Dendritic cell treated with granulocyte-macrophage colony-stimulating factor and Interleukin-4, amounts not matched to agents 40 ng/mL and 50 ng/mL, for 4 days (primary cell): ENCODE data around the gene MFAP2.
A peak's percentile ranks its signal among the peaks of the same experiment; 100 is the strongest.

Experiments
- H3K27ac Mint-ChIP-seq: one replicate; pipeline ENCODE4 v1.8.0; 2022; ENCODE audit warnings: mild to moderate bottlenecking, mixed read lengths
- H3K27me3 Mint-ChIP-seq: one replicate; pipeline ENCODE4 v1.8.0; 2022; ENCODE audit warnings: mild to moderate bottlenecking, mixed read lengths
- H3K36me3 Mint-ChIP-seq: one replicate; pipeline ENCODE4 v1.8.0; 2022; ENCODE audit warnings: low read depth, mixed read lengths
- H3K4me1 Mint-ChIP-seq: one replicate; pipeline ENCODE4 v1.8.0; 2022; ENCODE audit warnings: low read depth, mixed read lengths
- H3K4me3 Mint-ChIP-seq: one replicate; pipeline ENCODE4 v1.8.0; 2022; ENCODE audit warnings: mild to moderate bottlenecking, moderate library complexity, mixed read lengths
- H3K9me3 Mint-ChIP-seq: one replicate; pipeline ENCODE4 v1.8.0; 2022; ENCODE audit warnings: mixed read lengths
- intact Hi-C: fragments of 100-400 bp; cut with micrococcal nuclease; formaldehyde crosslinking; loops from one replicate; pipeline ENCODE4 v1.15.0; 2022

MFAP2 gene, protein sequence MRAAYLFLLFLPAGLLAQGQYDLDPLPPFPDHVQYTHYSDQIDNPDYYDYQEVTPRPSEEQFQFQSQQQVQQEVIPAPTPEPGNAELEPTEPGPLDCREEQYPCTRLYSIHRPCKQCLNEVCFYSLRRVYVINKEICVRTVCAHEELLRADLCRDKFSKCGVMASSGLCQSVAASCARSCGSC

DNA sequence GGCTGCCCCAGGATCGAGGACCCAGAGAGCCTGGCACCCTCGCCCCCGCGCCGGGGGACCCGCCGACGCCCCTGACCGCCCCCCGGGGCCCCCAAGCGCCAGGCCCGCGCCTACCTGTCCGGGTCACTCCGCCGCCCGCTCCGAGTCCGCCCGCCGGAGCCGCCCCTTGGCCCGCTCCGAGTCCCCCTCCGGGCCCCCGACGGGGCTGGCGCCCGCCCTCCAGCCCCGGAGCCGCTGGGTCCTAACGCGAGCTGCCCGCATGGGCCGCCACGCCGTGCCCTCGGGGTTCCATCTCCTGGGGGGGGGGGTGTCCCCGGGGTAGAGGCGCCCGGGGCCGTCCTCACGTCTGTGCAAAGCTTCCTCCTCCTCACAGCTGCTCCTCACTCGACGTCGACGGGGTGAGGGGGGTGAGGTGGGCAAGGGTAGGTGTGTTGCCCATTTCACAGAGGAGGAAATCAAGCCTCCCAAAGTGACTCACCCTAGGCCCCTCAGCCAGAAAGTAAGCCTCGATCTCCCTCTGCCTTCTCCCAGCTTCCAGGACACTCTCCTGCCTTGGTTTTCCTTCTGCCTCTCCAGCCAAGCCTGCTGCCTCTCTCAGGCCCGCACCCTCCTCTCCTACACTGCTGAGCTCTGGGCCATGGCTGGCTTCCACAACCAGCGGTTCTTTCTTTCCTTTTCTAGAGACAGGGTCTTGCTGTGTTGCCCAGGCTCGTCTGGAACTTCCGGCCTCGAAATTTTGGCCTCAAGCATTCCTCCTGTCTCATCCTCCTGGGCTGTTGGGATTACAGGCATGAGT lies at the start of gene MFAP2:
TSS of gene MFAP2 (minus strand) at position 148 of the 796 bp plus-strand sequence. CDS start 2,347 bp downstream, outside the sequence.
- H3K9me3 Mint-ChIP-seq: no peaks in the 10 kb centered on the region
- H3K4me3 Mint-ChIP-seq: peak within 1 kb of the TSS; percentile 30
- intact Hi-C loops: no loop called here
- H3K4me1 Mint-ChIP-seq: peaks cover 12% of the 10 kb centered on the region
- peaks cover 55% of the 10 kb centered on the region for H3K27me3 Mint-ChIP-seq
- H3K36me3 Mint-ChIP-seq: peaks cover 13% of the 10 kb centered on the region
- H3K27ac Mint-ChIP-seq: peak within 1 kb of the TSS; percentile 36

GRCh38 chr1:17030206-17030605 lies 49.8 kb upstream of the MFAP2 start:
- intact Hi-C loops: no loop called here

GRCh38 chr1:17028662-17029188 lies 48.3 kb upstream of the MFAP2 start:
- Mint-ChIP-seq H3K36me3 (peaks cover 93% of the 10 kb centered on the region), H3K27me3 (no peaks in the 10 kb centered on the region), H3K27ac (peak overlapping the region; percentile 74), H3K4me3 (no peak overlapping the region), H3K4me1 (peaks cover 41% of the 10 kb centered on the region), H3K9me3 (no peaks in the 10 kb centered on the region)
- intact Hi-C loops: no loop called here

More at GRCh38 chr1:17030206-17030605, 49.8 kb upstream of the MFAP2 start:
- H3K4me1 Mint-ChIP-seq: peaks cover 30% of the 10 kb centered on the region
- H3K27me3 Mint-ChIP-seq: no peaks in the 10 kb centered on the region
- H3K4me3 Mint-ChIP-seq: no peak overlapping the region
- peak overlapping the region; percentile 74 for H3K27ac Mint-ChIP-seq
- peaks cover 94% of the 10 kb centered on the region for H3K36me3 Mint-ChIP-seq
- no peaks in the 10 kb centered on the region for H3K9me3 Mint-ChIP-seq

DNA sequence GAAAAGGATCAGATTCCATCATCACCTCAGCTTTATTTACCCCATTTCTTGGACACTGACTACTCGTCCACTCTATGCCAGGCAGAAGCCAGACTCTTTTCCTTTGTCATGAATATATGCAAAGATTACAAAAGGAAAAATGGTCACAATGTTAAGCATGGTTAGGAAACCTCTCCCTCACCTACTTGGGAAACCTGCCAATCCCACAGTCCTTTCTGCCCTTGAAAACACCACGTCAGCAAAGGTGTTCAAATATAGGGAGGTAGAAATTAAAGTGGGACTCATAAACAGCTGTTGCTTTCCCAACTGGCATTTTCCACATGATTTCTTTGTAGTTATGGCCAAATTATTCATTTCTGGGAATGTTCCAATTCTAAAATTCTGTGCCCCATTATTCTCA lies 47.5 kb upstream of the MFAP2 start:
- H3K27ac Mint-ChIP-seq: peak overlapping the region; percentile 74
- no peaks in the 10 kb centered on the region for H3K9me3 Mint-ChIP-seq
- no peak overlapping the region for H3K4me3 Mint-ChIP-seq
- peaks cover 49% of the 10 kb centered on the region for H3K4me1 Mint-ChIP-seq
- no peaks in the 10 kb centered on the region for H3K27me3 Mint-ChIP-seq
- peaks cover 94% of the 10 kb centered on the region for H3K36me3 Mint-ChIP-seq
- intact Hi-C loops: loop anchor here (2.0 kb wide), 1 partner anchor 15 kb away; no protein-coding TSS in a partner anchor

- H3K9me3 Mint-ChIP-seq: no peaks in the 10 kb centered on the region
- no peaks in the 10 kb centered on the region for H3K27me3 Mint-ChIP-seq
- no peak overlapping the region for H3K4me3 Mint-ChIP-seq
- intact Hi-C loops: loop anchor here (2.0 kb wide), 1 partner anchor 15 kb away; no protein-coding TSS in a partner anchor
- H3K36me3 Mint-ChIP-seq: peaks cover 94% of the 10 kb centered on the region
- peaks cover 53% of the 10 kb centered on the region for H3K4me1 Mint-ChIP-seq
- peak overlapping the region; percentile 74 for H3K27ac Mint-ChIP-seq
These were observed 47.0 kb upstream of the MFAP2 start for GRCh38 chr1:17027403-17027802.

GRCh38 chr1:17024721-17025120 lies 44.3 kb upstream of the MFAP2 start:
- no peaks in the 10 kb centered on the region for H3K9me3 Mint-ChIP-seq
- H3K27ac Mint-ChIP-seq: peak overlapping the region; percentile 67
- H3K27me3 Mint-ChIP-seq: no peaks in the 10 kb centered on the region
- peaks cover 52% of the 10 kb centered on the region for H3K4me1 Mint-ChIP-seq
- H3K4me3 Mint-ChIP-seq: no peak overlapping the region
- intact Hi-C loops: no loop called here
- peaks cover 95% of the 10 kb centered on the region for H3K36me3 Mint-ChIP-seq

DNA sequence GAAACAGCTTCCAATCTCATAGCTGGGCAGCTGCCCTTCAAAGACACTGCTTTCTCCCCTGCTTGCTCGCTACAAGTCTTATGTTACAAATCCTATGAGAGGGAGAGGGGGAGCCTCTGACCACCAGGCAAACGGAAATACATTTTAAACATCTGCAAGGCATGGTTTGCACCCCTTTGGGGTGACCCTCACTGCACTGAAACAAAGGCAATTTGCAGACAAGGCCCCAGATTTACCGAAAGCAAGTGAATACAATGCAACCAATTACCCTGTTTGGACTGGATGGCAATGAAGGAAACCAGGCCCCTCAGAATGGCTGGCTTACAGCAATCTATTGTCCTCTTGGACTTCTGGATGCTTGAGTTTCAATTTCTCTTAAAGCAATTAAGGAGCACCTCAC lies 43.2 kb upstream of the MFAP2 start:
- no peaks in the 10 kb centered on the region for H3K9me3 Mint-ChIP-seq
- intact Hi-C loops: no loop called here
- H3K4me3 Mint-ChIP-seq: no peak overlapping the region
- peaks cover 49% of the 10 kb centered on the region for H3K4me1 Mint-ChIP-seq
- no peaks in the 10 kb centered on the region for H3K27me3 Mint-ChIP-seq
- H3K36me3 Mint-ChIP-seq: peaks cover 95% of the 10 kb centered on the region
- peak overlapping the region; percentile 67 for H3K27ac Mint-ChIP-seq

- no peaks in the 10 kb centered on the region for H3K9me3 Mint-ChIP-seq
These were observed 42.7 kb upstream of the MFAP2 start for GRCh38 chr1:17023102-17023501.

GRCh38 chr1:17021896-17022295 lies 41.5 kb upstream of the MFAP2 start:
- intact Hi-C loops: no loop called here
- Mint-ChIP-seq H3K9me3 (no peaks in the 10 kb centered on the region), H3K27ac (peak overlapping the region; percentile 45), H3K36me3 (peaks cover 91% of the 10 kb centered on the region), H3K4me1 (peaks cover 33% of the 10 kb centered on the region), H3K27me3 (no peaks in the 10 kb centered on the region), H3K4me3 (no peak overlapping the region)

More at GRCh38 chr1:17023102-17023501, 42.7 kb upstream of the MFAP2 start:
- peaks cover 95% of the 10 kb centered on the region for H3K36me3 Mint-ChIP-seq
- no peaks in the 10 kb centered on the region for H3K27me3 Mint-ChIP-seq
- intact Hi-C loops: no loop called here
- H3K4me3 Mint-ChIP-seq: no peak overlapping the region
- H3K27ac Mint-ChIP-seq: peak overlapping the region; percentile 67
- peaks cover 45% of the 10 kb centered on the region for H3K4me1 Mint-ChIP-seq

GRCh38 chr1:17020502-17020901 lies 40.1 kb upstream of the MFAP2 start:
- Mint-ChIP-seq H3K4me1 (peaks cover 31% of the 10 kb centered on the region), H3K9me3 (no peaks in the 10 kb centered on the region), H3K27ac (no peak overlapping the region), H3K36me3 (peaks cover 84% of the 10 kb centered on the region), H3K27me3 (no peaks in the 10 kb centered on the region), H3K4me3 (no peak overlapping the region)
- intact Hi-C loops: no loop called here

DNA sequence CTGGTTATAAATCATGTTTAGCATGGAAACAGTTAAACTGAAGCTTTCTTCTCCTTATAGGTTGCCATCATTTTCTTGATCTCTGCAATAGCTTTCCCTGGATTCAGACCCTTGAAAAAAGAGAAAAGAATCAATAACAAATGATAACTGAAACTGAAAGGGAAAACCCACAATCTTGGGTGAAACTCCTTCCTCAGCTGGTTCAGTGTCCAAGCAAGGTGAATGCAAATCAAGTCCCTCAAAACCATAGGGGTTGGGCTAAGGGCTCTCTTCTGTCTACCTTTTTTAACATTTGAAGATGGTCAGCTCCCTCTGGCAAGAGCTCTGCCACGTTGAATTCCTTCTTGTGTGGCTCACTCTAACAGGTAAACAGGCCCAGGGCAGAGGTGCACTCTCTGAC lies 38.4 kb upstream of the MFAP2 start:
- intact Hi-C loops: no loop called here
- Mint-ChIP-seq H3K36me3 (peaks cover 71% of the 10 kb centered on the region), H3K4me3 (no peak overlapping the region), H3K27ac (no peak overlapping the region), H3K9me3 (no peaks in the 10 kb centered on the region), H3K27me3 (no peaks in the 10 kb centered on the region), H3K4me1 (peaks cover 31% of the 10 kb centered on the region)

DNA sequence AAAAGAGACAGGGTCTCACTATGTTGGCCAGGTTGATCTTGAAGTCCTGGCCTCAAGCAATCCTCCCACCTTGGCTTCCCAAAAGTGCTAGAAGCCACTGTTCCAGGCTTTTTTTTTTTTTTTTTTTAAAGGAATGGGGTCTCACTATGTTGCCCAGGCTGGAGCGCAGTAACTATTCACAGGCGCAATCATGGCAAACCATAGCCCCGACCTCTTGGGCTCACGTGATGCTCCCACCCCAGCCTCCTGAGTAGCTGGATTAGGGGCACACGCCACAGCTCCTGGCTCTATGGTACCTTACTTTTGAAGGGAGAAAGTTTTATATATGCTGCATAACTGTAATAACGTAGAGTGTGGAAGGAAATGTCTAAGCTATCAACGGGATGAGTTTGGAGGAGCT lies 37.0 kb upstream of the MFAP2 start:
- peaks cover 6% of the 10 kb centered on the region for H3K27me3 Mint-ChIP-seq

GRCh38 chr1:17016317-17016661 lies 35.9 kb upstream of the MFAP2 start:
- Mint-ChIP-seq H3K27ac (no peak overlapping the region), H3K36me3 (peaks cover 46% of the 10 kb centered on the region), H3K4me1 (peaks cover 37% of the 10 kb centered on the region), H3K9me3 (no peaks in the 10 kb centered on the region), H3K27me3 (peaks cover 10% of the 10 kb centered on the region), H3K4me3 (no peak overlapping the region)
- intact Hi-C loops: no loop called here

More for the DNA sequence above, 37.0 kb upstream of the MFAP2 start:
- intact Hi-C loops: no loop called here
- H3K27ac Mint-ChIP-seq: no peak overlapping the region
- peaks cover 29% of the 10 kb centered on the region for H3K4me1 Mint-ChIP-seq
- H3K9me3 Mint-ChIP-seq: no peaks in the 10 kb centered on the region
- H3K4me3 Mint-ChIP-seq: no peak overlapping the region
- H3K36me3 Mint-ChIP-seq: peaks cover 57% of the 10 kb centered on the region
